K562 (cell line): ENCODE measurements around the gene COG4. TPM values are rescaled to one million over a fixed set of nuclear protein-coding genes. Genes with fewer than 3 reads are reported as not detected.
A peak's percentile ranks its signal among the peaks of the same experiment; 100 is the strongest.

Experiments
- CBFA2T3 ChIP-seq: fragments of 450-650 bp; IDR thresholded peaks from 2 replicates; pipeline ENCODE4 v1.6.1; 2017
- CEBPG ChIP-seq, 3 experiments: fragments of 200-800 bp in 1 of 3; sonication (Bioruptor generic) in 1 of 3; sonication (generic) in 1 of 3; formaldehyde crosslinking in 1 of 3; IDR thresholded peaks in 2 of 3; conservative IDR thresholded peaks in 1 of 3; 2 replicates each; pipeline versions ENCODE4 v1.6.1 to v1.8.0; 2016 to 2022; ENCODE audit warnings: missing compliant biosample characterization in 2 of 3, missing genetic modification characterization in 2 of 3, mild to moderate bottlenecking in 1 of 3, missing genetic modification reagents in 1 of 3
- CHD4 ChIP-seq: fragments of 200-600 bp; sonication (generic); IDR thresholded peaks from 3 replicates; pipeline ENCODE4 v1.6.1; 2012; ENCODE audit warnings: low read depth, mild to moderate bottlenecking, mixed read lengths, low read length, inconsistent platforms; ENCODE audit not compliant: insufficient read depth, insufficient replicate concordance, poor library complexity, severe bottlenecking
- CREM ChIP-seq: IDR thresholded peaks from 2 replicates; pipeline ENCODE4 v1.6.1; 2014; ENCODE audit warnings: antibody characterized with exemption, low read depth
- ELF1 ChIP-seq: fragments of 200-800 bp; sonication (Bioruptor generic); IDR thresholded peaks from 2 replicates; pipeline ENCODE4 v1.6.1; 2016; ENCODE audit warnings: missing genetic modification characterization, missing compliant biosample characterization
- FOS ChIP-seq: IDR thresholded peaks from 3 replicates; pipeline ENCODE4 v1.6.1; 2011; ENCODE audit not compliant: insufficient read length; ENCODE audit errors: extremely low read depth
- HSF4 ChIP-seq: fragments of 250-450 bp; sonication (Bioruptor Pico); IDR thresholded peaks from 2 replicates; pipeline ENCODE4 v2.1.2; 2022; ENCODE audit warnings: mild to moderate bottlenecking, moderate library complexity, borderline replicate concordance
- KAT8 ChIP-seq: fragments of 450-650 bp; IDR thresholded peaks from 2 replicates; pipeline ENCODE4 v1.6.1; 2016; ENCODE audit warnings: low read depth, mild to moderate bottlenecking
- KLF1 ChIP-seq: fragments of 450-650 bp; IDR thresholded peaks from 2 replicates; pipeline ENCODE4 v1.6.1; 2016; ENCODE audit warnings: missing genetic modification characterization, missing compliant biosample characterization
- MBD2 ChIP-seq: sonication (generic); IDR thresholded peaks from 2 replicates; pipeline ENCODE4 v1.6.1; 2016; ENCODE audit warnings: low read depth, borderline replicate concordance
- MCM3 ChIP-seq: fragments of 450-650 bp; IDR thresholded peaks from 2 replicates; pipeline ENCODE4 v1.6.1; 2016
- MEIS2 ChIP-seq: fragments of 450-650 bp; IDR thresholded peaks from 2 replicates; pipeline ENCODE4 v1.6.1; 2014; ENCODE audit warnings: mild to moderate bottlenecking; ENCODE audit not compliant: partially characterized antibody
- NR2F6 ChIP-seq: fragments of 450-650 bp; formaldehyde crosslinking; IDR thresholded peaks from 2 replicates; pipeline ENCODE4 v1.4.0; 2020; ENCODE audit warnings: mild to moderate bottlenecking
- PML ChIP-seq: IDR thresholded peaks from 2 replicates; pipeline ENCODE4 v1.6.1; 2012; ENCODE audit warnings: low read length, inconsistent platforms
- PRMT5 ChIP-seq: sonication (generic); formaldehyde crosslinking; IDR thresholded peaks from 2 replicates; pipeline ENCODE4 v1.5.0; 2020; ENCODE audit warnings: missing genetic modification reagents
- SIN3A ChIP-seq, 2 experiments: fragments of 150-350 bp in 1 of 2; IDR thresholded peaks; 2 replicates each; pipeline ENCODE4 v1.6.1; 2011 to 2016; ENCODE audit warnings: borderline replicate concordance in 2 of 2, low read depth in 2 of 2, low read length in 2 of 2, mild to moderate bottlenecking in 2 of 2, moderate library complexity in 2 of 2; ENCODE audit not compliant: control insufficient read depth in 1 of 2
- SPI1 ChIP-seq: IDR thresholded peaks from 2 replicates; pipeline ENCODE4 v1.6.1; 2011; ENCODE audit warnings: low read depth, low read length, control low read depth, borderline replicate concordance
- SRF ChIP-seq, 2 experiments: fragments of 250-450, 450-650 bp in 1 of 2; sonication (Bioruptor Pico) in 1 of 2; sonication (generic) in 1 of 2; formaldehyde crosslinking; IDR thresholded peaks; 2 replicates each; pipeline versions ENCODE4 v1.5.0 to v1.5.1; 2020 to 2022; ENCODE audit warnings: mild to moderate bottlenecking in 1 of 2, missing genetic modification reagents in 1 of 2
- TAL1 ChIP-seq: fragments of 450-650 bp; IDR thresholded peaks from 2 replicates; pipeline ENCODE4 v1.6.1; 2016; ENCODE audit warnings: mild to moderate bottlenecking
- TCF3 ChIP-seq: sonication (generic); formaldehyde crosslinking; IDR thresholded peaks from 2 replicates; pipeline ENCODE4 v1.4.0; 2020; ENCODE audit warnings: mild to moderate bottlenecking, missing genetic modification reagents
- THRAP3 ChIP-seq: fragments of 450-650 bp; IDR thresholded peaks from 2 replicates; pipeline ENCODE4 v1.6.1; 2016; ENCODE audit warnings: mild to moderate bottlenecking, inconsistent platforms, borderline replicate concordance
- ZBTB17 ChIP-seq: fragments of 450-650 bp; formaldehyde crosslinking; IDR thresholded peaks from 2 replicates; pipeline ENCODE4 v1.4.0; 2020; ENCODE audit warnings: mild to moderate bottlenecking
- ZNF165 ChIP-seq: fragments of 250-450 bp; sonication (Bioruptor Pico); IDR thresholded peaks from 2 replicates; pipeline ENCODE4 v1.4.0; 2020; ENCODE audit warnings: borderline replicate concordance
- ZNF57 ChIP-seq: fragments of 450-650 bp; formaldehyde crosslinking; IDR thresholded peaks from 2 replicates; pipeline ENCODE4 v1.4.0; 2020; ENCODE audit warnings: mild to moderate bottlenecking, moderate library complexity
- ZNF717 ChIP-seq: fragments of 250-450 bp; sonication (Bioruptor Pico); IDR thresholded peaks from 2 replicates; pipeline ENCODE4 v1.5.0; 2021
- ZNF778 ChIP-seq: fragments of 450-650 bp; formaldehyde crosslinking; IDR thresholded peaks from 2 replicates; pipeline ENCODE4 v1.4.0; 2020; ENCODE audit warnings: mild to moderate bottlenecking, moderate library complexity
- polyA plus RNA-seq, 8 experiments: library from polyadenylated mRNA; depleted of rRNA in 4 of 8; stranded (reverse) in 5 of 8; unstranded in 3 of 8; fragments of >200 nt; fragmentation: Nextera tagmentation in 2 of 8; fragmentation: Illumina TruSeq in 1 of 8; extraction: Ambion mirVana in 2 of 8; extraction: Trizol in 1 of 8; gene quantifications; 2 replicates each; pipeline versions ENCODE4 v1.2.1 to v1.2.3, GENCODE V29; 2011 to 2014; ENCODE audit warnings: inconsistent platforms in 1 of 8, missing spikeins in 1 of 8
- total RNA-seq, 7 experiments: library from RNA; depleted of rRNA in 6 of 7; stranded (reverse); fragments of >200 nt in 6 of 7; fragmentation: Illumina TruSeq in 2 of 7; extraction: Trizol in 2 of 7; gene quantifications; 2 replicates each; pipeline versions ENCODE4 v1.2.1 to v1.2.3, GENCODE V29; 2011 to 2021; ENCODE audit warnings: low replicate concordance in 1 of 7
- TF ChIP-seq, protein P1 (sequence below): fragments of 250-450 bp; sonication (Bioruptor Pico); IDR thresholded peaks from 2 replicates; pipeline ENCODE4 v1.8.0; 2022; ENCODE audit warnings: inconsistent platforms, mild to moderate bottlenecking, moderate library complexity, borderline replicate concordance
- TF ChIP-seq, protein P2 (sequence below): fragments of 450-650 bp; formaldehyde crosslinking; conservative IDR thresholded peaks from 2 replicates; pipeline ENCODE4 v1.4.0; 2022; ENCODE audit warnings: mild to moderate bottlenecking, missing genetic modification characterization

COG4 gene
- total and polyA plus RNA-seq, 9 of the 15 experiments (the other 6 are each of a cell fraction or from before 2014, with no cell fraction given) = 13.7 to 73.9 (median 44.2) TPM

DNA sequence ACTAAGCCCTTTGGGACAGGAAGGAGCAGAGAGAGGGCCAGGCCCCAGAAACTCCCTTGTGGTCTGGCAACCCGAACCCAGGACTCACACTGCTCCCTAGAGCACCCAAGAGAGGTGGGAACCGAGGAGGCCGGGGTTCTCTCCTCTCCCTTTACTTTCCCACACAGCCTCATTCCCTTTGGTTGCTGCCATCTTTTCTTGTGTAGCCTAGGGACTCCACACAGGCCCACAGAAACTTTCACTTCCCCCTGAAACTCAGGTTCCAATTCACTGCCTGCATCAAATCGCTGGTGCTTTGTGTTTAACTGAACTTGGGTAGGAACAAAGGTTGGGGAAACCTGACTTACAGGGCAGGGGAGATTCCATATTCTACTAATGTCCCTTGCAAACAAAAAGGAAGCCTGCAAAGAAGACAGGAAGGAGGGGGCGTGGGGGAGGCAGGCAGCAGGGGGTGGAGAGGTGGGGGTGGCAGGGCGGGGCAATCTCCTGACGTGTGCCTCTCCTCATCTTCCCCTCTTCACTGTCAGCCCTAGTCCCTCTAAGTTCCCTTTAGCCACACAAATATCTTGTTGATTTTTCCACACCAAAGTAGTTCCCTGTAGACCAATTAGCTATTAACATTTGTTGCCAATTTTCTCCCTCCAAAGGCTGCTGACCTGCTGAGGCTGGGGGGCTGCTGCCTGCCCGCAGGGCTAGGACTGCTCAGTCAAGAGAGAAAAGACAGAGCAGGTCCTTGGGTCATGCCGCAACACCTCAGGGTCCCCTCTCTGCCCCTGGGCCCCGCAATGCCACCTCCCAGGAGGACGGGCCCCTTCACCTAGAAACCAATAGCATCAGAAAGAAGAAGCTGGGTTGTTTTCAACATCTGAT, 92.5 kb downstream of the COG4 start (continued):
- TF ChIP-seq CEBPG (CRISPR knock-in tag; IDR thresholded peaks at IDR 0.05) = no peak
- TF ChIP-seq CEBPG (tag; conservative IDR thresholded peaks at IDR 0.05 in 1 of 2, IDR thresholded peaks at IDR 0.05 in 1 of 2) = no peak
- no peak for TF ChIP-seq CBFA2T3
- TF ChIP-seq KAT8 = no peak
- no peak for TF ChIP-seq FOS
- TF ChIP-seq ELF1 (tag) = no peak
- TF ChIP-seq ZBTB17 (CRISPR knock-in tag) = peak; percentile 65; the same call in 1 of the 2 replicates
- TF ChIP-seq SIN3A (IDR thresholded peaks at IDR 0.05; ENCODE audit: borderline replicate concordance in 2 of 2, control insufficient read depth in 1 of 2, low read depth in 2 of 2, low read length in 2 of 2) = no peak
- TF ChIP-seq THRAP3 = no peak
- TF ChIP-seq CHD4 = no peak
- no peak for TF ChIP-seq MBD2
- no peak for TF ChIP-seq TAL1
- TF ChIP-seq MEIS2 = no peak
- no peak for TF ChIP-seq TCF3 (CRISPR knock-in tag)
- TF ChIP-seq SPI1 = 0 out of 2 replicates have a peak, but pooled peaks have one; percentile 17
- TF ChIP-seq PRMT5 = no peak
- TF ChIP-seq ZNF165 (CRISPR knock-in tag) = peak; percentile 74; the same call in 1 of the 2 replicates
- TF ChIP-seq, protein P1, sequence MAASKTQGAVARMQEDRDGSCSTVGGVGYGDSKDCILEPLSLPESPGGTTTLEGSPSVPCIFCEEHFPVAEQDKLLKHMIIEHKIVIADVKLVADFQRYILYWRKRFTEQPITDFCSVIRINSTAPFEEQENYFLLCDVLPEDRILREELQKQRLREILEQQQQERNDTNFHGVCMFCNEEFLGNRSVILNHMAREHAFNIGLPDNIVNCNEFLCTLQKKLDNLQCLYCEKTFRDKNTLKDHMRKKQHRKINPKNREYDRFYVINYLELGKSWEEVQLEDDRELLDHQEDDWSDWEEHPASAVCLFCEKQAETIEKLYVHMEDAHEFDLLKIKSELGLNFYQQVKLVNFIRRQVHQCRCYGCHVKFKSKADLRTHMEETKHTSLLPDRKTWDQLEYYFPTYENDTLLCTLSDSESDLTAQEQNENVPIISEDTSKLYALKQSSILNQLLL = no peak
- TF ChIP-seq ZNF778 (CRISPR knock-in tag) = no peak
- no peak for TF ChIP-seq PML
- no peak for TF ChIP-seq ZNF717
- no peak for TF ChIP-seq ZNF57 (CRISPR knock-in tag)
- TF ChIP-seq SRF (CRISPR knock-in tag; IDR thresholded peaks at IDR 0.05) = no peak; a peak in 1 of 4 replicates
- peak; percentile 46; the same call in 1 of the 2 replicates for TF ChIP-seq HSF4 (CRISPR knock-in tag)
- TF ChIP-seq, protein P2, sequence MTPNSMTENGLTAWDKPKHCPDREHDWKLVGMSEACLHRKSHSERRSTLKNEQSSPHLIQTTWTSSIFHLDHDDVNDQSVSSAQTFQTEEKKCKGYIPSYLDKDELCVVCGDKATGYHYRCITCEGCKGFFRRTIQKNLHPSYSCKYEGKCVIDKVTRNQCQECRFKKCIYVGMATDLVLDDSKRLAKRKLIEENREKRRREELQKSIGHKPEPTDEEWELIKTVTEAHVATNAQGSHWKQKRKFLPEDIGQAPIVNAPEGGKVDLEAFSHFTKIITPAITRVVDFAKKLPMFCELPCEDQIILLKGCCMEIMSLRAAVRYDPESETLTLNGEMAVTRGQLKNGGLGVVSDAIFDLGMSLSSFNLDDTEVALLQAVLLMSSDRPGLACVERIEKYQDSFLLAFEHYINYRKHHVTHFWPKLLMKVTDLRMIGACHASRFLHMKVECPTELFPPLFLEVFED (CRISPR knock-in tag) = 0 out of 2 replicates have a peak, but pooled peaks have one; percentile 15
- TF ChIP-seq CREM = peak; percentile 72; the same call in 1 of the 2 replicates
- TF ChIP-seq KLF1 (tag) = no peak
- no peak for TF ChIP-seq NR2F6 (CRISPR knock-in tag)
- no peak for TF ChIP-seq MCM3
